H9 (cell line): ENCODE data around the gene MCF2L. TPM values are rescaled to one million over a fixed set of nuclear protein-coding genes. Genes with fewer than 3 reads are reported as not detected.

Experiments used
- DNase-seq: peaks from one replicate; pipeline ENCODE4 v3.0.0-alpha.2; 2017
- H2AFZ ChIP-seq: one replicate; pipeline ENCODE4 v1.6.1; 2013; ENCODE audit warnings: mild to moderate bottlenecking, low read length, control low read depth, moderate library complexity
- H2AK5ac ChIP-seq: 2 replicates; pipeline ENCODE4 v1.6.1; 2013; ENCODE audit warnings: low read length, control low read depth, mixed read lengths; ENCODE audit not compliant: insufficient read length
- H2BK120ac ChIP-seq: one replicate; pipeline ENCODE4 v1.6.1; 2013; ENCODE audit warnings: low read depth, mild to moderate bottlenecking, low read length, control low read depth, inconsistent platforms; ENCODE audit not compliant: poor library complexity, severe bottlenecking
- H2BK12ac ChIP-seq: 2 replicates; pipeline ENCODE4 v1.6.1; 2013; ENCODE audit warnings: low read length, control low read depth, mixed read lengths, low read depth; ENCODE audit not compliant: insufficient read length
- H2BK15ac ChIP-seq: 2 replicates; pipeline ENCODE4 v1.6.1; 2013; ENCODE audit warnings: low read depth, low read length, control low read depth
- H2BK20ac ChIP-seq: one replicate; pipeline ENCODE4 v1.6.1; 2013; ENCODE audit warnings: low read depth, mild to moderate bottlenecking, low read length, control low read depth, inconsistent platforms; ENCODE audit not compliant: poor library complexity, severe bottlenecking
- H2BK5ac ChIP-seq: 2 replicates; pipeline ENCODE4 v1.6.1; 2013; ENCODE audit warnings: low read length, control low read depth, mixed read lengths; ENCODE audit not compliant: insufficient read length
- H3K14ac ChIP-seq: 2 replicates; pipeline ENCODE4 v1.6.1; 2013; ENCODE audit warnings: low read length, control low read depth; ENCODE audit not compliant: insufficient read depth
- H3K18ac ChIP-seq: 2 replicates; pipeline ENCODE4 v1.6.1; 2013; ENCODE audit warnings: low read depth, mild to moderate bottlenecking, mixed read lengths, low read length, control low read depth; ENCODE audit not compliant: insufficient read length
- H3K23ac ChIP-seq: 2 replicates; pipeline ENCODE4 v1.6.1; 2013; ENCODE audit warnings: low read length, control low read depth, mixed read lengths, low read depth; ENCODE audit not compliant: insufficient read length
- H3K23me2 ChIP-seq: 2 replicates; pipeline ENCODE4 v1.6.1; 2013; ENCODE audit warnings: low read depth, mild to moderate bottlenecking, mixed read lengths, low read length, control low read depth; ENCODE audit not compliant: insufficient read length, poor library complexity, severe bottlenecking
- H3K27ac ChIP-seq: 2 replicates; pipeline ENCODE4 v1.5.1; 2013; ENCODE audit warnings: low read length, control low read depth, mixed read lengths, low read depth; ENCODE audit not compliant: insufficient read length
- H3K27me3 ChIP-seq: 2 replicates; pipeline ENCODE4 v1.6.1; 2013; ENCODE audit warnings: low read length, control low read depth, inconsistent platforms; ENCODE audit not compliant: insufficient read depth
- H3K4ac ChIP-seq: 2 replicates; pipeline ENCODE4 v1.6.1; 2013; ENCODE audit warnings: low read depth, mild to moderate bottlenecking, control low read depth, inconsistent platforms, low read length, moderate library complexity
- H3K4me1 ChIP-seq: 2 replicates; pipeline ENCODE4 v1.6.1; 2013; ENCODE audit warnings: low read length, control low read depth, inconsistent platforms; ENCODE audit not compliant: insufficient read depth
- H3K4me2 ChIP-seq: 2 replicates; pipeline ENCODE4 v1.6.1; 2013; ENCODE audit warnings: low read length, control low read depth, mixed read lengths; ENCODE audit not compliant: insufficient read length, insufficient read depth
- H3K56ac ChIP-seq: 2 replicates; pipeline ENCODE4 v1.6.1; 2013; ENCODE audit warnings: low read depth, mild to moderate bottlenecking, mixed read lengths, low read length, control low read depth; ENCODE audit not compliant: insufficient read length
- H3K79me1 ChIP-seq: 2 replicates; pipeline ENCODE4 v1.6.1; 2013; ENCODE audit warnings: low read depth, mild to moderate bottlenecking, moderate library complexity, low read length, control low read depth, inconsistent platforms; ENCODE audit not compliant: insufficient read depth, poor library complexity, severe bottlenecking
- H3K79me2 ChIP-seq: 2 replicates; pipeline ENCODE4 v1.6.1; 2013; ENCODE audit warnings: low read length, control low read depth, inconsistent platforms; ENCODE audit not compliant: insufficient read depth
- H3K9ac ChIP-seq: 2 replicates; pipeline ENCODE4 v1.6.1; 2013; ENCODE audit warnings: low read length, control low read depth, mixed read lengths; ENCODE audit not compliant: insufficient read length; ENCODE audit errors: extremely low read depth
- H3K9me3 ChIP-seq: one replicate; pipeline ENCODE4 v1.6.1; 2013; ENCODE audit warnings: low read depth, low read length, inconsistent platforms; ENCODE audit not compliant: control insufficient read depth
- H3T11ph ChIP-seq: one replicate; pipeline ENCODE4 v1.6.1; 2013; ENCODE audit warnings: mild to moderate bottlenecking, low read length, control low read depth, inconsistent platforms
- H4K20me1 ChIP-seq: one replicate; pipeline ENCODE4 v1.6.1; 2013; ENCODE audit not compliant: control insufficient read depth, insufficient read length, insufficient read depth
- H4K5ac ChIP-seq: 2 replicates; pipeline ENCODE4 v1.6.1; 2013; ENCODE audit warnings: low read depth, mild to moderate bottlenecking, mixed read lengths, low read length, control low read depth; ENCODE audit not compliant: insufficient read length
- H4K8ac ChIP-seq: replicated peaks from 2 replicates; pipeline ENCODE4 v1.6.1; 2013; ENCODE audit warnings: low read length, control low read depth, mixed read lengths, low read depth; ENCODE audit not compliant: insufficient read length
- H4K91ac ChIP-seq: 2 replicates; pipeline ENCODE4 v1.6.1; 2013; ENCODE audit warnings: low read depth, mild to moderate bottlenecking, moderate library complexity, mixed read lengths, low read length, control low read depth; ENCODE audit not compliant: insufficient read length
- H3K27ac Mint-ChIP-seq, 3 experiments: 2 replicates in 2 of 3; 3 replicates in 1 of 3; pipeline ENCODE4 v1.8.0; 2020 to 2021; ENCODE audit warnings: mixed read lengths in 3 of 3, mild to moderate bottlenecking in 1 of 3, moderate library complexity in 1 of 3
- H3K27me3 Mint-ChIP-seq: 2 replicates; pipeline ENCODE4 v1.8.0; 2021; ENCODE audit warnings: low read depth, mild to moderate bottlenecking, moderate library complexity, mixed read lengths
- H3K36me3 Mint-ChIP-seq, 3 experiments: 2 replicates in 2 of 3; 3 replicates in 1 of 3; pipeline ENCODE4 v1.8.0; 2020 to 2021; ENCODE audit warnings: low read depth in 3 of 3, mixed read lengths in 3 of 3; ENCODE audit not compliant: insufficient read depth in 1 of 3
- H3K4me1 Mint-ChIP-seq, 2 experiments: 2 replicates each; pipeline ENCODE4 v1.8.0; 2020; ENCODE audit warnings: mixed read lengths in 2 of 2
- H3K4me3 Mint-ChIP-seq, 2 experiments: 2 replicates in 1 of 2; 3 replicates in 1 of 2; pipeline ENCODE4 v1.8.0; 2020 to 2021; ENCODE audit warnings: mild to moderate bottlenecking in 2 of 2, mixed read lengths in 2 of 2, moderate library complexity in 1 of 2
- H3K9me3 Mint-ChIP-seq, 2 experiments: 2 replicates in 1 of 2; 3 replicates in 1 of 2; pipeline ENCODE4 v1.8.0; 2020; ENCODE audit warnings: mild to moderate bottlenecking in 2 of 2, mixed read lengths in 2 of 2, moderate library complexity in 1 of 2
- CTCF ChIP-seq: fragments of 200-600 bp; sonication (generic); conservative IDR thresholded peaks from 3 replicates; pipeline ENCODE4 v1.8.0; 2021; ENCODE audit warnings: antibody characterized with exemption, mild to moderate bottlenecking
- WGBS: extraction: QIAGEN DNeasy Blood & Tissue Kit; methylation state at CpG from one replicate; pipeline ENCODE4 v1.1.7; 2013; ENCODE audit warnings: missing lambda C conversion rate, low lambda C conversion rate, mixed read lengths; ENCODE audit not compliant: insufficient read length; ENCODE audit errors: extremely low coverage; 5-methylcytosine and 5-hydroxymethylcytosine counted together
- total RNA-seq: library from RNA; stranded (reverse); gene quantifications from 2 replicates; pipeline ENCODE4 v1.2.1, GENCODE V29; 2021

Gene MCF2L
- total RNA-seq, 1 experiment from 2014 or later, result 18.5 TPM

- no peak overlapping the region for H2BK5ac ChIP-seq
- Mint-ChIP-seq H3K27me3 (peaks cover 29% of the 10 kb centered on the region), H3K4me1 (no peaks in the 10 kb centered on the region), H3K9me3 (peaks cover 0 to 4% of the 10 kb centered on the region in 2 experiments; a peak in 1 of 5 replicates), H3K27ac (peak overlapping the region in 1 of 3 experiments; percentile 50; a peak in 1 of 7 replicates), H3K36me3 (no peaks in the 10 kb centered on the region), H3K4me3 (no peak overlapping the region)
- H3K4me2 ChIP-seq, result no peak overlapping the region
- no peaks in the 10 kb centered on the region for H3K4me1 ChIP-seq
- H4K20me1 ChIP-seq, result no peaks in the 10 kb centered on the region
- no peak overlapping the region for H3K18ac ChIP-seq
- DNase-seq, result no peak
- no peak for TF ChIP-seq CTCF
- no peak overlapping the region for H3K23ac ChIP-seq
- H3K79me2 ChIP-seq, result no peaks in the 10 kb centered on the region
- no peak overlapping the region for H2BK20ac ChIP-seq
- H3K79me1 ChIP-seq, result no peaks in the 10 kb centered on the region
- H2BK15ac ChIP-seq, result no peak overlapping the region
- no peak overlapping the region for H2AFZ ChIP-seq
- H4K91ac ChIP-seq, result no peak overlapping the region
- no peak overlapping the region for H3K4ac ChIP-seq
- no peaks in the 10 kb centered on the region for H3K23me2 ChIP-seq
- H2AK5ac ChIP-seq, result no peak overlapping the region
- H2BK120ac ChIP-seq, result no peak overlapping the region
- H3K56ac ChIP-seq, result no peak overlapping the region
- no CpG with 5 or more reads among the region's 21 CpGs for WGBS
- H4K5ac ChIP-seq, result no peak overlapping the region
- no peaks in the 10 kb centered on the region for H3K9me3 ChIP-seq
- H3K27ac ChIP-seq, result no peak overlapping the region
- H2BK12ac ChIP-seq, result no peak overlapping the region
- H3K9ac ChIP-seq, result no peak overlapping the region
- peaks cover 14% of the 10 kb centered on the region; the same call in 1 of the 2 replicates for H3K27me3 ChIP-seq
- H4K8ac ChIP-seq, result no peak overlapping the region
- no peak overlapping the region; the same call in 1 of the 2 replicates for H3K14ac ChIP-seq
- no peak overlapping the region for H3T11ph ChIP-seq
Measured at GRCh38 chr13:113115363-113116205, 146.6 kb downstream of the MCF2L start.
